NCI-H446 treated with DMSO at 0.1 percent for 48 hours (cell line): ENCODE data around the gene ASCL1.

Experiments used
- DNase-seq: peaks from one replicate; lab custom pipeline; 2025; lab: John Stamatoyannopoulos, UW

ASCL1 gene

DNA sequence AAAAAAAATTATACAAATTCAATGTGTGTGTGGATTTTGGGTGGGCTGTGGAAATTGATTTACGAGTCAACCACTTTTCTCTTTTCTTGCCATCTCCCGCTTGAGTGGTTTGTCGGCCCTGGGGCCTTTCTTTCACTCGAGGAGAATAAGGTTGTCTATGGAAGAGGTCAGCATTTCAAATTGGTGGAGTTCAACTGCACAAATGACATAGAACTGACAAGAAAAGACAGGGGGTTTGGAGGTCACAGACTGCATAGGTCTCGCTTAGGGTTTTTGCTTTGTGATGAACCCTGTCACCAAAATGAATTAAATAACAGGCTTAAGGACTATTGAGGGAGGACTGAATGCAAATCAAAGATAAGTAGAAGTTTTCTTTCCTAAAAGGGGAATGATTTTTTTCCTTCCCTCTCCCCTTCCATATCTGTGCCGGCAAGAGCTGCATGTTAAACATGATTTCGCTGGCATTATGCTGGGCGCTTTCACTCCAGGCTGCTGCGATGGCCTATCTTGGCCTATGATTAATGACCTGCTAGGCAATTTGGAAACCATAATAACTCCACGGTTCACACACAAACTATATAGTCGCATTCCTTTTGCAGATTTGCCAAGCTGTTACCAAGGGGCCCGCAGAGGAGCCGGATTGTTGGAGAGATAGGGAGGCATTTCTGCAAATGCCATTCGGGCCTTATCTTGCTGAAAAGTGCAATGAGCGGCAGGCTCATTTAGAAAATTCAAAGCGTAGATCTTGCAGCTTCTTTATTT is 20.7 kb downstream of the ASCL1 start:
- DNase-seq, result no peak

DNA sequence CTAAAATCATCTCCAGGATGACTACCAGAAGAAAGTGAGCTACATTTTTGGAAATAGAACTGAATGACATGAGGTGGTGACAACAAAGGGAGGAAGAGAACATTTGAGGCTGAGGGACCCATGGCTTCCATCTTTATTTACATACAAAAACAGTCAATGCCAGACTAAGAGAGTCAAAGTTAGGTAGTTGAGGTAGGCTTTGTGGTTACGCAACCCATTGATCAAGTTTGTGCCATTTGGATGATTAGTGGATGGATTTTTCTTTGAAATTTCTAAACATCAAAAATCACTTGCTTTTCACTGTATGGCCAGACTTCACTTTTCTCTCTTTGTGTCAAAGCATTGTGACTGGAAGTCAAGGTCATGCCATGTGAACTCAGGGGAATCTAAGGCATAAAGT is 22.9 kb downstream of the ASCL1 start:
- no peak for DNase-seq

DNA sequence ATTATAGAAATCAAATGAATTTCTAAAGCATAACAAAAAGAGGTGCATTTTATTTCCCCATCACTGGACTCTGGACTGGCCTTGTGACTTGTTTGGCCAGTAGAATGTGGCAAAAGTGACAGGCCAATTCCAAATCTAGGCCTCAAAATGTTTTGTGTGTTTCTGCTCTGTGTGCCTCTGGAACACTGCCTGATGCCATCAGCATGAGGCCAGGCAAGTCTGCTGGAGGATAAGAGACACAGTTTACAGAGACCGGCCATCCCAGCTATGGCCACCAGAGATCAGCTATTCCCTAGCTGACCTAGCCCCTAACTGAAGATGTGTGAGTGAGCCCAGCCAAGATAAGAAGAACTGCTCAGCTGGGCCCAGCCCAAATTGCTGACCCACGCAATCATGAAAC is 32.9 kb downstream of the ASCL1 start:
- no peak for DNase-seq

DNA sequence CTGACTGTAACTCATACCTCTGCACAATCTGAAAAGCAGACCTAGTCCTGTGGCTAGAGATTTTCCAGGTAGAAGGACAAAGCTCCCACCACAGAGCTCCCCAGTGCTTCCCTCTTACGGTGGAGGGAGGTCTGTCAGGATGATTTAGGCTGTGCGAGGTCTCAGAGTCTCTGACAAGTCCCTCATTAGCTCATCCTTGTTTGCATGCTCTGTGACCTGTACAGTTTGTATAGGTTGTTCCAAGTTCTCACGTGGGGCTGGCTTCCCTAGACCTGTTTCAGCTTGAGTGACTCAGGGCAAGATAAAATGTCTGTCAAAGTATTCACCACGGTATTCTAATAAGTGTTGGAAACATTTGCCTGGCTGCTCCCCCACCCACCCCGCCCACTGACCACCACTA is 34.8 kb downstream of the ASCL1 start:
- DNase-seq, result no peak

DNA sequence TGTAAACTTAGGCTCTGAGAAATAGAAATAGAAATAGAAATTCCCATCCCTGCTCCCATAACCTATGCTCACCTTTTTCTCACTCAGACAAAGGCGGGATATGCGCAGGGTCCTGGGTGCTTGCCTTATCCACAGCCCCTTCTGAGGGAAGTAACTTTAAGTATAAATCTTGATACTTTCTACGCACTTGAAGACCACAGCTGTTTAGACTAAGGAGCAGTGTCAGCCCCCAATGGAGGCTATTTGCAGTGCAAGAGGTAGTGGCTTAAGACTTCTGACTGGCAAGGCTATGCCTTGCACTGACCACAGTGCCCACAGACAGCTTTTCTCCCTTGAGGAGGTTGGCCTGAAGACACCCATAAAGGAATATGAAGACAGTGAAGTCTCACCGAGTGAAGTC is 35.2 kb downstream of the ASCL1 start:
- DNase-seq, result no peak

DNA sequence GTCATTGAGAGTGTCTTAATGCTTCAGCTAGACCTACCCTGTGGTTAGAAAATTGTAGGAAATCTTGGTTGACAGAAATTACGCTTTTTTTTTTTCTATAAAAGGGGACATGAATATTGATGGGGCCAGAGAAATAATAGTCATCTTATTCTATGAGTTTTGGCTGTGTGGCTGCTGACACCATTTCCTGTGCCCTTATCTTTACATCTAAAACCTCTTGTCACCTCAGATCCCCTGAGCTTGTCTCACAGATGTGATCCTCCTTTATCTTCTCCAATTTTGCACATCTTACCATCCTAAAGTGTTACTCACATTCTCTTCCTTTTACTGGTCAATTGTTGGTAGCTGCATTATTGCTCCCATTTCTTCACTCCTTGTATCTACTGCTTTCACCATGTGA is 36.1 kb downstream of the ASCL1 start:
- no peak for DNase-seq

DNA sequence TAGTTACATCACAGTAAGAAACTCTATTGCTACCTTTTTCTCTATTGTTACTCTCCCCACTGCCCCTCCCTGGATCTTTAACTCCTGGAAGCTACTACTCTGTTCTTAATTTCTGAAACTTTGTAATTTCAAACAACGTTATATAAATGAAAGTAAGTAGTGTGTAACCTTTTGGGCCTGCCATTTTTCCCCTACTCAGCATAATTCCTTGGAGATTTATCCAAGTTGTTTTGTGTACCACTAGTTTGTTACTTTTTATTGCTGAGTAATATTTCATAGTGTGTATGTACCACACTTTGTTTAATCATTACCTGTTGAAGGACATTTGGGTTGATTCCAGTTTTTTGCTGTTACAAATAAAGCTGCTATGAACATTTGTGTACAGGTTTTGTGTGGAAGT is 37.9 kb downstream of the ASCL1 start:
- DNase-seq, result no peak
